Cardiac ventricle fibroblast (primary cell): ENCODE results near the gene TRMT2A. TPM values are rescaled to one million over a fixed set of nuclear protein-coding genes. Genes with fewer than 3 reads are reported as not detected.

Experiments
- total RNA-seq: library from RNA; depleted of rRNA; stranded (reverse); fragments of >200 nt; gene quantifications from 2 replicates; pipeline ENCODE4 v1.2.3, GENCODE V29; 2015

TRMT2A gene
- total RNA-seq, result 32.5 and 33.1 TPM in 2 replicates

GRCh38 chr22:20116951-20117632 is at the start of gene TRMT2A:
TRMT2A (minus strand) TSS chr22:20117226; CDS start chr22:20116906, 320 bp downstream.

GRCh38 chr22:20150381-20151275 is 33.6 kb upstream of the TRMT2A start, which contains the start of gene CCDC188:
CCDC188 (minus strand) TSS chr22:20151055; CDS start chr22:20150986, 69 bp downstream.

GRCh38 chr22:20131597-20131858 is 14.5 kb upstream of the TRMT2A start, which contains the start of gene ZDHHC8:
ZDHHC8 (plus strand) TSS chr22:20131804; CDS start chr22:20131948, 144 bp downstream.

GRCh38 chr22:20115691-20116375 is 1.2 kb downstream of the TRMT2A start, which contains the start of gene RANBP1:
RANBP1 (plus strand) TSS chr22:20116104; CDS start chr22:20116185, 81 bp downstream.

GRCh38 chr22:20079745-20080444 is 37.1 kb downstream of the TRMT2A start, which contains the start of gene DGCR8:
DGCR8 (plus strand) TSS chr22:20080241; CDS start chr22:20085964, 5,723 bp downstream.

Other genes with a start within 250 kb of the TRMT2A start
- 304 and 317 TPM in 2 replicates for gene COMT, start 175.5 kb downstream of the TRMT2A start, total RNA-seq
- gene TXNRD2, start 175.4 kb downstream of the TRMT2A start, total RNA-seq, result 10.6 and 16.3 TPM in 2 replicates
- gene ARVCF, start 100.4 kb downstream of the TRMT2A start, total RNA-seq, result 3.9 TPM in 2 replicates
- 12.5 and 30.2 TPM in 2 replicates for gene TANGO2, start 96.1 kb downstream of the TRMT2A start, total RNA-seq
- 16.2 and 16.5 TPM in 2 replicates for gene DGCR8, start 37.0 kb downstream of the TRMT2A start, total RNA-seq
- 147 and 225 TPM in 2 replicates for gene RANBP1, start 1.1 kb downstream of the TRMT2A start, total RNA-seq
- gene ZDHHC8, start 14.6 kb upstream of the TRMT2A start, total RNA-seq, result 16.2 and 18.7 TPM in 2 replicates
- 0.75 TPM in 1 of 2 replicates, not detected in the other for gene CCDC188, start 33.8 kb upstream of the TRMT2A start, total RNA-seq
- 0.05 TPM in 1 of 2 replicates, not detected in the other for gene RTN4R, start 151.1 kb upstream of the TRMT2A start, total RNA-seq
- 67.4 and 73.9 TPM in 2 replicates for gene DGCR6L, start 202.8 kb upstream of the TRMT2A start, total RNA-seq